ENCODE results near the gene KPNA6. TPM values are rescaled to one million over a fixed set of nuclear protein-coding genes. Genes with fewer than 3 reads are reported as not detected.
"Not testable (repeated sequence)": the region's sequence is repeated elsewhere in the genome, so short reads cannot be mapped to it uniquely, and the experiment has no call there.

KPNA6 gene
- total RNA-seq, 1 donor from 2014 or later: 63.6 TPM

GRCh38 chr1:32073299-32074229 is 34.3 kb upstream of the KPNA6 start:
- peaks cover 3% of the 10 kb centered on the region for H3K27me3 Mint-ChIP-seq (ENCODE audit: low read depth)
- peak; percentile 95 for DNase-seq (ENCODE audit: low read depth, low spot score)
- H3K9me3 Mint-ChIP-seq: peaks cover 2% of the 10 kb centered on the region
- peaks cover 41% of the 10 kb centered on the region for H3K4me1 Mint-ChIP-seq
- peak overlapping the region; percentile 95 for H3K27ac Mint-ChIP-seq (ENCODE audit: unreplicated experiment)
- peaks cover 8% of the 10 kb centered on the region for H3K36me3 Mint-ChIP-seq (ENCODE audit: low read depth)
- H3K4me3 Mint-ChIP-seq: peak overlapping the region; percentile 95
- TF ChIP-seq CTCF (conservative IDR thresholded peaks at IDR 0.05): peak; percentile 37

- H3K9me3 Mint-ChIP-seq: peaks cover 2% of the 10 kb centered on the region
- no peak for TF ChIP-seq CTCF (conservative IDR thresholded peaks at IDR 0.05)
- no peak for DNase-seq (ENCODE audit: low read depth, low spot score)
- peaks cover 8% of the 10 kb centered on the region for H3K36me3 Mint-ChIP-seq (ENCODE audit: low read depth)
- peak overlapping the region; percentile 95 for H3K4me3 Mint-ChIP-seq
- no peak overlapping the region for H3K27ac Mint-ChIP-seq (ENCODE audit: unreplicated experiment)
- H3K4me1 Mint-ChIP-seq: peaks cover 35% of the 10 kb centered on the region
- peaks cover 3% of the 10 kb centered on the region for H3K27me3 Mint-ChIP-seq (ENCODE audit: low read depth)
These were observed 33.0 kb upstream of the KPNA6 start for GRCh38 chr1:32074841-32075240.

DNA sequence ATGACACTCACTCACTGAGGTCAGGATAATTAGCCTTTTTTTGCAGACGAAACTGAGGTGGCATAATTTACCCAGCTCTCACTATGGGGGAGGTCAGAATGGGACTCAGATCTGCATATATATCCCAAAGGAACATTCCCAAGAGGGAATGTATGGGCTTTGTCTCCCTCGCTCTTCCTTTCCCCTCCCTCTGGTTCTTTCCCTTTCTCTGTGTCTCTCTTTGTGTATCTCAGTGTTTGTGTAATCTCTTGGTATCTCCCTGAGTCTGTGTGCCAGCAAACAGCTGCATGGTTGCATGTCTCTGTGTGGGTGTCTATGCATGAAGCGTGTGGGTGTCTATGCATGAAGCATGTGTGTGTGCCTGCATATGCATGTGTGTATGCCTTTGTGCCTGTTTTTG is 30.4 kb upstream of the KPNA6 start:
- peaks cover 14% of the 10 kb centered on the region for H3K36me3 Mint-ChIP-seq (ENCODE audit: low read depth)
- peaks cover 3% of the 10 kb centered on the region for H3K27me3 Mint-ChIP-seq (ENCODE audit: low read depth)
- H3K27ac Mint-ChIP-seq (ENCODE audit: unreplicated experiment): peak overlapping the region; percentile 64
- H3K4me3 Mint-ChIP-seq: no peak overlapping the region
- DNase-seq (ENCODE audit: low read depth, low spot score): no peak
- peaks cover 25% of the 10 kb centered on the region for H3K4me1 Mint-ChIP-seq
- no peak for TF ChIP-seq CTCF (conservative IDR thresholded peaks at IDR 0.05)
- no peaks in the 10 kb centered on the region for H3K9me3 Mint-ChIP-seq

GRCh38 chr1:32082022-32082421 is 25.8 kb upstream of the KPNA6 start:
- Mint-ChIP-seq H3K4me3 (no peak overlapping the region), H3K27ac (ENCODE audit: unreplicated experiment) (no peak overlapping the region), H3K27me3 (ENCODE audit: low read depth) (no peaks in the 10 kb centered on the region), H3K4me1 (peaks cover 7% of the 10 kb centered on the region), H3K9me3 (no peaks in the 10 kb centered on the region), H3K36me3 (ENCODE audit: low read depth) (peaks cover 27% of the 10 kb centered on the region)
- no peak for TF ChIP-seq CTCF (conservative IDR thresholded peaks at IDR 0.05)
- no peak for DNase-seq (ENCODE audit: low read depth, low spot score)

- not testable (repeated sequence) for H3K27me3 Mint-ChIP-seq (ENCODE audit: low read depth); H3K4me3 Mint-ChIP-seq; H3K9me3 Mint-ChIP-seq; H3K4me1 Mint-ChIP-seq; DNase-seq (ENCODE audit: low read depth, low spot score); H3K27ac Mint-ChIP-seq (ENCODE audit: unreplicated experiment)
- H3K36me3 Mint-ChIP-seq (ENCODE audit: low read depth): peaks cover 20% of the 10 kb centered on the region
These were observed 21.5 kb upstream of the KPNA6 start for GRCh38 chr1:32086381-32086780.

DNA sequence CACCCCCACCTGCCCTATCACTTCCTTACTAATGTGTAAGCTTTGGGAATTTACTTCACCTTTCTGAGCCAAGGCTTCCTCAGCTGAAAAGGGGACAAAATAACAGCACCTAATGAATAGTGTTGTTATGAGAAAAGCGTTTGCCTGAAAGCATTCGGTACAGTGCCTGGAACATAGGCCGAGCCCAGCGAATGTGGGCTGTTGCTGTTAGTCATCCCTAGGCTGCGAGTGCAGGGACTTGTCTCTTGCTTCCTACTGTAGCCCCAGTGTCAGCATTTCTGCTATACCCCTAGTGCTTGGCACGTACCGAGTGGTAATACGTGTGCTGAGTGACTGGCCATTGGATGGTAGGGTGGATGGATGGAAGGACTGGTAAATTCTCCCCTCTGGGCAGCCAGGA is 16.7 kb upstream of the KPNA6 start:
- Mint-ChIP-seq H3K27me3 (ENCODE audit: low read depth) (no peaks in the 10 kb centered on the region), H3K36me3 (ENCODE audit: low read depth) (peaks cover 4% of the 10 kb centered on the region), H3K9me3 (no peaks in the 10 kb centered on the region), H3K4me1 (no peaks in the 10 kb centered on the region), H3K4me3 (no peak overlapping the region), H3K27ac (ENCODE audit: unreplicated experiment) (no peak overlapping the region)
- TF ChIP-seq CTCF (conservative IDR thresholded peaks at IDR 0.05): no peak
- no peak for DNase-seq (ENCODE audit: low read depth, low spot score)

All from neural crest cell (in vitro differentiated cells).